Trophoblast cell (in vitro differentiated cells and primary cell): ENCODE measurements around the gene MEF2A.

ENCODE experiments used
- DNase-seq, 2 donors: peaks; one replicate each; pipeline ENCODE4 v3.0.0-alpha.2; 2016
- H2AFZ ChIP-seq: 2 replicates; pipeline ENCODE4 v1.6.1; 2013; ENCODE audit warnings: low read length, moderate library complexity, mild to moderate bottlenecking; ENCODE audit not compliant: insufficient read depth, poor library complexity
- H2AK5ac ChIP-seq: 2 replicates; pipeline ENCODE4 v1.6.1; 2013; ENCODE audit warnings: mild to moderate bottlenecking, low read length
- H2BK120ac ChIP-seq: 2 replicates; pipeline ENCODE4 v1.6.1; 2013; ENCODE audit warnings: low read length, mild to moderate bottlenecking, moderate library complexity; ENCODE audit not compliant: insufficient read depth, poor library complexity
- H2BK12ac ChIP-seq: 2 replicates; pipeline ENCODE4 v1.6.1; 2013; ENCODE audit warnings: mild to moderate bottlenecking, low read length, moderate library complexity
- H2BK5ac ChIP-seq: 2 replicates; pipeline ENCODE4 v1.6.1; 2013; ENCODE audit warnings: low read length, low read depth, moderate library complexity, mild to moderate bottlenecking; ENCODE audit not compliant: poor library complexity
- H3K14ac ChIP-seq: 2 replicates; pipeline ENCODE4 v1.6.1; 2013; ENCODE audit warnings: mild to moderate bottlenecking, low read length
- H3K18ac ChIP-seq: 2 replicates; pipeline ENCODE4 v1.6.1; 2013; ENCODE audit warnings: mild to moderate bottlenecking, low read length
- H3K23ac ChIP-seq: 2 replicates; pipeline ENCODE4 v1.6.1; 2013; ENCODE audit warnings: low read length
- H3K27ac ChIP-seq: 2 replicates; pipeline ENCODE4 v1.5.1; 2013; ENCODE audit warnings: low read depth, mild to moderate bottlenecking, inconsistent platforms, low read length, moderate library complexity
- H3K27me3 ChIP-seq: 2 replicates; pipeline ENCODE4 v1.6.1; 2013; ENCODE audit warnings: inconsistent platforms, mild to moderate bottlenecking, low read length, moderate library complexity; ENCODE audit not compliant: insufficient read depth
- H3K36me3 ChIP-seq, 2 experiments: 1 replicate in 1 of 2; 2 replicates in 1 of 2; pipeline ENCODE4 v1.6.1; 2013; ENCODE audit warnings: low read length in 2 of 2, mild to moderate bottlenecking in 2 of 2, moderate library complexity in 1 of 2; ENCODE audit not compliant: insufficient read depth in 2 of 2, control insufficient read depth in 1 of 2
- H3K4ac ChIP-seq: 2 replicates; pipeline ENCODE4 v1.6.1; 2013; ENCODE audit warnings: low read depth, mild to moderate bottlenecking, low read length, moderate library complexity
- H3K4me1 ChIP-seq, 2 experiments: 1 replicate in 1 of 2; 2 replicates in 1 of 2; pipeline ENCODE4 v1.6.1; 2013; ENCODE audit warnings: low read length in 2 of 2, mild to moderate bottlenecking in 2 of 2, moderate library complexity in 1 of 2; ENCODE audit not compliant: insufficient read depth in 2 of 2, control insufficient read depth in 1 of 2
- H3K4me2 ChIP-seq: 2 replicates; pipeline ENCODE4 v1.6.1; 2013; ENCODE audit warnings: inconsistent platforms, mild to moderate bottlenecking, low read length, moderate library complexity
- H3K4me3 ChIP-seq: 2 replicates; pipeline ENCODE4 v1.5.1; 2013; ENCODE audit warnings: mild to moderate bottlenecking, low read depth, low read length, inconsistent platforms
- H3K79me1 ChIP-seq: one replicate; pipeline ENCODE4 v1.6.1; 2013; ENCODE audit warnings: low read length
- H3K79me2 ChIP-seq: 2 replicates; pipeline ENCODE4 v1.6.1; 2013; ENCODE audit warnings: low read length, mild to moderate bottlenecking; ENCODE audit not compliant: control insufficient read depth, insufficient read depth, poor library complexity
- H3K9ac ChIP-seq: 2 replicates; pipeline ENCODE4 v1.6.1; 2013; ENCODE audit warnings: mild to moderate bottlenecking, low read length
- H3K9me3 ChIP-seq: 2 replicates; pipeline ENCODE4 v1.6.1; 2013; ENCODE audit warnings: low read depth, mild to moderate bottlenecking, control low read depth, inconsistent platforms, low read length; ENCODE audit not compliant: insufficient read depth
- H4K12ac ChIP-seq: 2 replicates; pipeline ENCODE4 v1.6.1; 2013; ENCODE audit warnings: low read depth, mild to moderate bottlenecking, low read length, moderate library complexity
- H4K8ac ChIP-seq: 2 replicates; pipeline ENCODE4 v1.6.1; 2013; ENCODE audit warnings: low read depth, mild to moderate bottlenecking, low read length, moderate library complexity
- H4K91ac ChIP-seq: one replicate; pipeline ENCODE4 v1.6.1; 2013; ENCODE audit warnings: low read depth, mild to moderate bottlenecking, low read length, moderate library complexity
- WGBS: extraction: QIAGEN DNeasy Blood & Tissue Kit; methylation state at CpG from one replicate; pipeline ENCODE4 v1.1.7; 2013; ENCODE audit warnings: missing lambda C conversion rate; ENCODE audit not compliant: insufficient read length, insufficient coverage; ENCODE audit errors: extremely low coverage; 5-methylcytosine and 5-hydroxymethylcytosine counted together

The MEF2A gene

GRCh38 chr15:99645543-99645935 lies 79.8 kb downstream of the MEF2A start:
- H3K4ac ChIP-seq = no peak overlapping the region
- H3K23ac ChIP-seq = no peak overlapping the region
- no peak overlapping the region for H4K8ac ChIP-seq
- no peak overlapping the region for H2BK12ac ChIP-seq
- no peak overlapping the region for H2AK5ac ChIP-seq
- H3K27me3 ChIP-seq = no peaks in the 10 kb centered on the region
- H3K14ac ChIP-seq = no peak overlapping the region
- H3K36me3 ChIP-seq = peaks cover 2 to 5% of the 10 kb centered on the region in 2 experiments
- no peaks in the 10 kb centered on the region for H3K79me1 ChIP-seq
- H3K4me2 ChIP-seq = no peak overlapping the region
- H3K4me3 ChIP-seq = no peak overlapping the region
- H2BK120ac ChIP-seq = no peak overlapping the region
- no peaks in the 10 kb centered on the region for H3K4me1 ChIP-seq
- H3K18ac ChIP-seq = no peak overlapping the region
- no peaks in the 10 kb centered on the region for H3K9me3 ChIP-seq
- WGBS = no CpG with 5 or more reads among the region's 3 CpGs
- no peaks in the 10 kb centered on the region for H3K79me2 ChIP-seq
- no peak for DNase-seq
- no peak overlapping the region for H2AFZ ChIP-seq
- no peak overlapping the region for H4K91ac ChIP-seq
- H3K9ac ChIP-seq = no peak overlapping the region
- H4K12ac ChIP-seq = no peak overlapping the region
- H3K27ac ChIP-seq = no peak overlapping the region
- H2BK5ac ChIP-seq = no peak overlapping the region

DNA sequence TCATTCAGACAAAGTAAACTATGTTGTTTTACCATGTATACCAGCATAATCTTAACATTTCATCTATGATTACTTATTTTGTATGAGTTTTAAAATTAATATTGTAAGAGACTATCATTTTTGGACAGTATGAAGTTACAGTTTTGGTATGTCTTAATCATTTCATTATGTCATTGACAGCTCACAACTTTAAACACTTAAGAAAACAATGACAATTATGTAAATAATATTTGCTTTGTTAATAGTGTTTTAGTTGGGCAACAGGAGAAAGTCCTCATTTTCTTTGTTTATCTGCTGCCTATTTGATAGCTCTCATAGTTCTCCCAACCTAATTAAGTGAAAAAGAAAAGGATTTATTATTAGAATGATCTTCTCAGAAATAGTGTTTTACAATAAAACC lies 80.2 kb downstream of the MEF2A start:
- no peak overlapping the region for H3K23ac ChIP-seq
- DNase-seq = peak in 1 of 2 donors; percentile 2
- H3K9ac ChIP-seq = no peak overlapping the region
- no peak overlapping the region for H4K91ac ChIP-seq
- no peaks in the 10 kb centered on the region for H3K27me3 ChIP-seq
- H3K14ac ChIP-seq = no peak overlapping the region
- H3K4me2 ChIP-seq = no peak overlapping the region
- no peak overlapping the region for H4K8ac ChIP-seq
- H3K36me3 ChIP-seq = peaks cover 2 to 3% of the 10 kb centered on the region in 2 experiments
- H2AK5ac ChIP-seq = no peak overlapping the region
- no peaks in the 10 kb centered on the region for H3K4me1 ChIP-seq
- no peak overlapping the region for H3K27ac ChIP-seq
- no peak overlapping the region for H2BK12ac ChIP-seq
- H2AFZ ChIP-seq = no peak overlapping the region
- H3K18ac ChIP-seq = no peak overlapping the region
- H3K4me3 ChIP-seq = no peak overlapping the region
- no peak overlapping the region for H4K12ac ChIP-seq
- H3K79me1 ChIP-seq = no peaks in the 10 kb centered on the region
- H3K79me2 ChIP-seq = no peaks in the 10 kb centered on the region
- H2BK120ac ChIP-seq = no peak overlapping the region
- H3K9me3 ChIP-seq = no peaks in the 10 kb centered on the region
- no peak overlapping the region for H3K4ac ChIP-seq
- H2BK5ac ChIP-seq = no peak overlapping the region

DNA sequence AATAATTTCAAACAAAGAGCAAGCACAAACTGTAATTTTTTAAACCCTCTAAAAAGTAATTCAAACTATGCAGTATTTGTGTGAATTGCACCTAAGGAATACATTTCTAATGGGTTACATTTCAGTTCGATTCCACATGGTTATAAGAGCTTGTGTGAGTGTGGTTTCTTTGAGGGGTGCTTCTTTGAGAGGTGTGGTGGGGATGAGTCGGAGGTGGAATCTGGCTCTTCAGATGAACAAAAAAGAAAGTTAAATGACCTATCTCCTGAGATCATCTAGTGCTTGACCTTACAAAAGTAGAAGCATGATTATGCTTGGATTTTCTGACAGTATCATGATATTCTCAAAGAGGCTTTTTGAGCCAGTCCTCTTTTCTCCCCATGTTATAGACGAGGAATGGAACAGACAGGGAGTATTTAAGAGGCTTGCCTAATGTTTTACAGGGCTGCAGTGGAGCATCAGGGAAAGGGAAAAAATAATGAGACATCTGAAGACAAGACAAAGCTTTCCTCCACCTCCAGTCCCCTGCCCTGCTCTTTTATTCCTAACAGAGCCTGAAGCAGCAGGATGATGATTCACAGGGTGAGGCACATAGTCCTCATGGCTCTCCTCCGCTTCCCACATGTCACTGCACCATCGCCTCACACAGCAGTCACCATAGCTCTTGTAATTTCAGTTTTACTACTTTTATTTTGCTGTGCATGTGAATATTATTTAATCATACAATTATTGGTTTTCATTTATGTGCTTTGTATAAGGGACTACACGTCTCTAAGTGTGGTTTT lies 85.4 kb downstream of the MEF2A start:
- Histone ChIP-seq H3K4ac (no peak overlapping the region), H3K18ac (no peak overlapping the region), H3K27me3 (no peaks in the 10 kb centered on the region), H2AK5ac (no peak overlapping the region), H2AFZ (no peak overlapping the region), H3K9ac (no peak overlapping the region), H3K36me3 (no peaks in the 10 kb centered on the region), H3K4me2 (no peak overlapping the region), H3K27ac (no peak overlapping the region), H4K91ac (no peak overlapping the region), H3K79me2 (no peaks in the 10 kb centered on the region), H3K9me3 (no peaks in the 10 kb centered on the region), H2BK5ac (no peak overlapping the region), H3K4me1 (no peaks in the 10 kb centered on the region), H3K23ac (no peak overlapping the region), H2BK120ac (no peak overlapping the region), H3K79me1 (no peaks in the 10 kb centered on the region), H3K14ac (no peak overlapping the region), H4K12ac (no peak overlapping the region), H3K4me3 (no peak overlapping the region), H2BK12ac (no peak overlapping the region), H4K8ac (no peak overlapping the region)
- no CpG with 5 or more reads among the region's 6 CpGs for WGBS
- peak; percentile 18 to 26 for DNase-seq

GRCh38 chr15:99656205-99656604 lies 90.4 kb downstream of the MEF2A start:
- DNase-seq = no peak
- Histone ChIP-seq H3K27ac (no peak overlapping the region), H3K79me1 (no peaks in the 10 kb centered on the region), H3K23ac (no peak overlapping the region), H3K79me2 (no peaks in the 10 kb centered on the region), H4K8ac (no peak overlapping the region), H3K9me3 (no peaks in the 10 kb centered on the region), H3K27me3 (no peaks in the 10 kb centered on the region), H2BK120ac (no peak overlapping the region), H4K91ac (no peak overlapping the region), H3K36me3 (no peaks in the 10 kb centered on the region), H3K9ac (no peak overlapping the region), H2BK5ac (no peak overlapping the region), H3K4ac (no peak overlapping the region), H2BK12ac (no peak overlapping the region), H3K4me2 (no peak overlapping the region), H3K14ac (no peak overlapping the region), H3K4me1 (no peaks in the 10 kb centered on the region), H3K18ac (no peak overlapping the region), H4K12ac (no peak overlapping the region), H2AK5ac (no peak overlapping the region), H3K4me3 (no peak overlapping the region), H2AFZ (no peak overlapping the region)
- WGBS = no CpG with 5 or more reads among the region's 1 CpG
